Activated CD8-positive, alpha-beta T cell treated with anti-CD3 and anti-CD28 coated beads for 36 hours (primary cell): ENCODE data around the gene GRAMD2A. TPM values are rescaled to one million over a fixed set of nuclear protein-coding genes. Genes with fewer than 3 reads are reported as not detected.

Experiments used
- ATAC-seq: fragments of 200-7000 bp; cut with Tn5 transposase; one replicate; pipeline ENCODE4 v1.10.0; 2021; ENCODE audit warnings: mild to moderate bottlenecking, moderate library complexity
- CTCF ChIA-PET: fragments of 350-600 bp; sonication (Branson Sonifier 250); formaldehyde crosslinking; loops from one replicate; lab custom pipeline; 2021; ENCODE audit warnings: antibody characterized with exemption; lab: Charles Lee
- POLR2A ChIA-PET: fragments of 350-600 bp; sonication (Branson Sonifier 250); formaldehyde crosslinking; loops from one replicate; lab custom pipeline; 2021; ENCODE audit warnings: antibody characterized with exemption; lab: Charles Lee
- DNase-seq: peaks from one replicate; pipeline ENCODE4 v3.0.0-alpha.2; 2020
- H3K27ac Mint-ChIP-seq: one replicate; pipeline ENCODE4 v1.8.0; 2021; ENCODE audit warnings: mild to moderate bottlenecking, mixed read lengths
- H3K27me3 Mint-ChIP-seq: one replicate; pipeline ENCODE4 v1.8.0; 2021; ENCODE audit warnings: mixed read lengths
- H3K36me3 Mint-ChIP-seq: one replicate; pipeline ENCODE4 v1.8.0; 2021; ENCODE audit warnings: low read depth, mixed read lengths
- H3K4me1 Mint-ChIP-seq: one replicate; pipeline ENCODE4 v1.8.0; 2021; ENCODE audit warnings: low read depth, mixed read lengths
- H3K4me3 Mint-ChIP-seq: one replicate; pipeline ENCODE4 v1.8.0; 2021; ENCODE audit warnings: mild to moderate bottlenecking, moderate library complexity, mixed read lengths
- H3K9me3 Mint-ChIP-seq: one replicate; pipeline ENCODE4 v1.8.0; 2021; ENCODE audit warnings: mixed read lengths
- CTCF ChIP-seq: fragments of 200-600 bp; IDR thresholded peaks from one replicate; pipeline ENCODE4 v1.8.0; 2022; ENCODE audit warnings: antibody characterized with exemption, mild to moderate bottlenecking
- intact Hi-C: fragments of 100-400 bp; cut with micrococcal nuclease; formaldehyde crosslinking; loops from one replicate; pipeline ENCODE4 v1.10.0; 2022
- total RNA-seq, 2 experiments: library from RNA; stranded (reverse); gene quantifications; one replicate each; pipeline ENCODE4 v1.2.3, GENCODE V29; 2021

The GRAMD2A gene
- total RNA-seq, 2 experiments from 2014 or later: not detected

GRCh38 chr15:72176159-72176558 is 21.4 kb downstream of the GRAMD2A start:
- no peaks in the 10 kb centered on the region for H3K4me1 Mint-ChIP-seq
- H3K27ac Mint-ChIP-seq: no peak overlapping the region
- no peaks in the 10 kb centered on the region for H3K9me3 Mint-ChIP-seq
- POLR2A ChIA-PET: interaction anchor here (0.8 kb wide), 1 partner anchor 56 kb away, joined by 3 read pairs; no protein-coding TSS in a partner anchor
- CTCF ChIA-PET: interaction anchor here (1.4 kb wide), 1 partner anchor 21 kb away, joined by 4 read pairs; no protein-coding TSS in a partner anchor
- H3K27me3 Mint-ChIP-seq: peaks cover under 1% of the 10 kb centered on the region
- no peak overlapping the region for H3K4me3 Mint-ChIP-seq
- no peaks in the 10 kb centered on the region for H3K36me3 Mint-ChIP-seq
- ATAC-seq (no peak), DNase-seq (no peak)
- intact Hi-C loops: no loop called here
- no peak for TF ChIP-seq CTCF

- Mint-ChIP-seq H3K36me3 (no peaks in the 10 kb centered on the region), H3K9me3 (no peaks in the 10 kb centered on the region), H3K27me3 (no peaks in the 10 kb centered on the region), H3K4me1 (no peaks in the 10 kb centered on the region), H3K27ac (no peak overlapping the region), H3K4me3 (no peak overlapping the region)
- intact Hi-C loops: no loop called here
- POLR2A ChIA-PET: interaction anchor here (0.8 kb wide), 1 partner anchor 57 kb away, joined by 3 read pairs; no protein-coding TSS in a partner anchor
- DNase-seq: no peak
- ATAC-seq: no peak
- no peak for TF ChIP-seq CTCF
- CTCF ChIA-PET: interaction anchor here (1.3 to 1.4 kb wide), 2 partner anchors 19 to 20 kb away, joined by 4 read pairs; no protein-coding TSS in a partner anchor
Measured at GRCh38 chr15:72175186-72176044, 22.2 kb downstream of the GRAMD2A start.

- DNase-seq: no peak
- POLR2A ChIA-PET: no interaction called here
- Mint-ChIP-seq H3K27ac (no peak overlapping the region), H3K36me3 (no peaks in the 10 kb centered on the region), H3K4me3 (no peak overlapping the region), H3K9me3 (no peaks in the 10 kb centered on the region), H3K4me1 (no peaks in the 10 kb centered on the region), H3K27me3 (no peaks in the 10 kb centered on the region)
- no peak for TF ChIP-seq CTCF
- ATAC-seq: peak; percentile 30
- CTCF ChIA-PET: interaction anchor here (1.3 kb wide), 1 partner anchor 19 kb away, joined by 4 read pairs; no protein-coding TSS in a partner anchor
- intact Hi-C loops: no loop called here
Measured at GRCh38 chr15:72174551-72175165, 22.9 kb downstream of the GRAMD2A start.

- ATAC-seq (no peak), DNase-seq (no peak)
- no peaks in the 10 kb centered on the region for H3K4me1 Mint-ChIP-seq
- no peaks in the 10 kb centered on the region for H3K9me3 Mint-ChIP-seq
- no peaks in the 10 kb centered on the region for H3K27me3 Mint-ChIP-seq
- no peak for TF ChIP-seq CTCF
- H3K27ac Mint-ChIP-seq: no peak overlapping the region
- intact Hi-C loops: no loop called here
- no peak overlapping the region for H3K4me3 Mint-ChIP-seq
- POLR2A ChIA-PET: no interaction called here
- CTCF ChIA-PET: interaction anchor here (1.0 to 1.3 kb wide), 2 partner anchors 18 to 39 kb away, joined by 3 to 4 read pairs; no protein-coding TSS in a partner anchor
- H3K36me3 Mint-ChIP-seq: no peaks in the 10 kb centered on the region
Measured at GRCh38 chr15:72173864-72174550, 23.6 kb downstream of the GRAMD2A start.
